ENCODE results near the gene GATAD2A.
"Not testable (repeated sequence)": the region's sequence is repeated elsewhere in the genome, so short reads cannot be mapped to it uniquely, and the experiment has no call there.

GATAD2A gene

DNA sequence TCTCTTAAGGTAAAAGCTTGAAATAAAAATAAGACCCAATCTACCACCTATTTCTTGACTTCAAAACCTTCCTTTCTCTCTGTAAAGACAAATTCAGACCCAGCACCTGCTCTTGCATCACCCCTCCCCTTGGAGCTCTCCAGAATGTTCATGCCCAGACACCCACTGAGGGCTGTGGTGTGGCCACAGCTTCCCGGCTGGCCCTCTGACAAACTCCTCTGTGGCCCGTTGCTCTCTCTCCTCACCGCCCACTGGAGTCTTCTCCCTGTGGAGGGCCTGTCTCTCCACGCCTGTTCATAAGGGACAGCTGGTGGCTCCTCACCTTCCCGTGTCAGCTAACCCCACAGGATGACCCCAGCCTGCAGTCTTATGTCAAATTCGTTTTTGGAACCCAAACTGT is 60.7 kb downstream of the GATAD2A start:
- Mint-ChIP-seq H3K4me1 (peaks cover 59% of the 10 kb centered on the region), H3K27me3 (ENCODE audit: low read depth) (no peaks in the 10 kb centered on the region), H3K4me3 (peak overlapping the region in 2 of 3 experiments; percentile 20 to 24), H3K27ac (peak overlapping the region; percentile 72 to 84 (median 81)), H3K9me3 (peaks cover 35% of the 10 kb centered on the region), H3K36me3 (ENCODE audit: low read depth) (peaks cover 64% of the 10 kb centered on the region)
- TF ChIP-seq, protein P1, sequence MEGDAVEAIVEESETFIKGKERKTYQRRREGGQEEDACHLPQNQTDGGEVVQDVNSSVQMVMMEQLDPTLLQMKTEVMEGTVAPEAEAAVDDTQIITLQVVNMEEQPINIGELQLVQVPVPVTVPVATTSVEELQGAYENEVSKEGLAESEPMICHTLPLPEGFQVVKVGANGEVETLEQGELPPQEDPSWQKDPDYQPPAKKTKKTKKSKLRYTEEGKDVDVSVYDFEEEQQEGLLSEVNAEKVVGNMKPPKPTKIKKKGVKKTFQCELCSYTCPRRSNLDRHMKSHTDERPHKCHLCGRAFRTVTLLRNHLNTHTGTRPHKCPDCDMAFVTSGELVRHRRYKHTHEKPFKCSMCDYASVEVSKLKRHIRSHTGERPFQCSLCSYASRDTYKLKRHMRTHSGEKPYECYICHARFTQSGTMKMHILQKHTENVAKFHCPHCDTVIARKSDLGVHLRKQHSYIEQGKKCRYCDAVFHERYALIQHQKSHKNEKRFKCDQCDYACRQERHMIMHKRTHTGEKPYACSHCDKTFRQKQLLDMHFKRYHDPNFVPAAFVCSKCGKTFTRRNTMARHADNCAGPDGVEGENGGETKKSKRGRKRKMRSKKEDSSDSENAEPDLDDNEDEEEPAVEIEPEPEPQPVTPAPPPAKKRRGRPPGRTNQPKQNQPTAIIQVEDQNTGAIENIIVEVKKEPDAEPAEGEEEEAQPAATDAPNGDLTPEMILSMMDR (IDR thresholded peaks at IDR 0.05; ENCODE audit: unreplicated experiment in 3 of 3), result no peak

DNA sequence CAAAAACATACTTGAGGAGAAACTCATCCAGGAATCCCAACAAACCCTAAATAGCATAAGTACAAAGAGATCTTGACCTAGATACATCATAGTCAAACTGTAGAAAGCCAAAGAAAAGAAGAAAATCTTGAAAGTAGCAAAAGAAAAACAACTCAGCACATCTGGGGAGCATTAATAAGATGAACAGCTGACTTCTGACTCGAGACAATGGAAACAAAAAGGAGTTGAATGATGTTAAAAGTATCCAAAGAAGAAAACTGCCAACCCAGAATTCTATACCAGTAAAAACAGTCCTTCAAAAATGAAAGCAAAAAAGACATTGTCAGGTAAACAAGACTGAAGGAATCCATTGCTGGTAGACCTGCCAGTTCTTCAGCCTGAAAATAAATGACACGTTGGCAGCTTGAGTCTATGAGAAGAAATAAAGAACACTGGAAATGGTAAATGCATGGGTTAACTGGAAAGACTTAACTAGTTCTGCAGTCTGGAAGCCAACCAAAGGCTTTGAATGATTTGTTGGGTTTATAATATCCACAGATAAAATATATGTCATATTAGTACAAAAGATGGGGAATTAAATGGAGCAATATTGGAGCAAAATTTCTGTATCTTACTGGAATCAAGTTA is 63.1 kb downstream of the GATAD2A start:
- H3K9me3 Mint-ChIP-seq, result peaks cover 35% of the 10 kb centered on the region
- H3K36me3 Mint-ChIP-seq (ENCODE audit: low read depth), result peaks cover 81% of the 10 kb centered on the region
- H3K4me1 Mint-ChIP-seq, result peaks cover 51% of the 10 kb centered on the region
- TF ChIP-seq, protein P1 (IDR thresholded peaks at IDR 0.05; ENCODE audit: unreplicated experiment in 3 of 3), result no peak
- H3K27ac Mint-ChIP-seq, result no peak overlapping the region
- H3K27me3 Mint-ChIP-seq (ENCODE audit: low read depth), result no peaks in the 10 kb centered on the region
- no peak overlapping the region for H3K4me3 Mint-ChIP-seq

DNA sequence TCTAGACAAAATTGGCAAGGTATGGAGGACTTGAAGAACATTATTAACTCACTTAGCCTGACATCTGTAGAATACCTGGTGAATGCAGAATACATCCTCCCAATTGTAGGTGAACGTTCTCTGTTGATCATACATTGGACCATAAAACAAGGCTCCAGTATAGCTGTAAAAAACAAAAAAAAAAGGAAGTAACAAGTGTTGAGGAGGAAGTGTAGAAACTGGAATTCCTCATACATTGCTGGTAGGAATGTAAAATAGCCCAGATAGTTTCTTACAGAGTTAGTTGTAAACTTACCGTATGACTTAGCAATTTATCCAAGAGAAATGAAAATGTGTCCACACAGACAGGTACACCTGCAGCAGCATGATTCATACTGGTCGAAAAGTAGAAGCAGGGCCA is 65.1 kb downstream of the GATAD2A start:
- TF ChIP-seq, protein P1 (IDR thresholded peaks at IDR 0.05; ENCODE audit: unreplicated experiment in 3 of 3), result no peak
- Mint-ChIP-seq H3K9me3 (peaks cover 33% of the 10 kb centered on the region), H3K4me1 (peaks cover 49% of the 10 kb centered on the region), H3K27me3 (ENCODE audit: low read depth) (no peaks in the 10 kb centered on the region), H3K4me3 (no peak overlapping the region), H3K27ac (peak overlapping the region in 1 of 3 experiments; percentile 51), H3K36me3 (ENCODE audit: low read depth) (peaks cover 82% of the 10 kb centered on the region)

DNA sequence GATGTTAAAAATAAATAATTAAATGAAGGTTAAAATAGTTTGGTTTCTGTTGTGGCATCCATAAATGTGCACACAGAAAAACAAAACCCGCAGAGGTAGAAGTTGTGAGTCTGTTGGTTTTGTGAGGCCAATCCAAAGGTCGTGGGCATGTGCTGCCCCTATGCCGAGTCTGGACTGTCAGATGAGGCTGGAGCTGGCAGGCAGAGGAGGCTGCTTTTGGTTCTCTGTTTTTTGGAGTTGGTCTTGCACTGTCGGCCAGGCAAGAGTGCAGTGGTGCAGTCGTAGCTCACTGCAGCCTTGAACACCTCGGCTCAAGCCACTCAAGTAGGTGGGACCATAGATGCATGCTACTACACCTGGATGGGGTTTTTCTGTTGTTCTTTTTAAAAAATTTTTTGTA is 66.2 kb downstream of the GATAD2A start:
- Mint-ChIP-seq H3K27ac (peak overlapping the region in 1 of 3 experiments; percentile 27), H3K9me3 (peaks cover 24% of the 10 kb centered on the region), H3K4me1 (peaks cover 50% of the 10 kb centered on the region), H3K4me3 (no peak overlapping the region), H3K27me3 (ENCODE audit: low read depth) (no peaks in the 10 kb centered on the region), H3K36me3 (ENCODE audit: low read depth) (peaks cover 71% of the 10 kb centered on the region)
- TF ChIP-seq, protein P1 (IDR thresholded peaks at IDR 0.05; ENCODE audit: unreplicated experiment in 3 of 3), result no peak

DNA sequence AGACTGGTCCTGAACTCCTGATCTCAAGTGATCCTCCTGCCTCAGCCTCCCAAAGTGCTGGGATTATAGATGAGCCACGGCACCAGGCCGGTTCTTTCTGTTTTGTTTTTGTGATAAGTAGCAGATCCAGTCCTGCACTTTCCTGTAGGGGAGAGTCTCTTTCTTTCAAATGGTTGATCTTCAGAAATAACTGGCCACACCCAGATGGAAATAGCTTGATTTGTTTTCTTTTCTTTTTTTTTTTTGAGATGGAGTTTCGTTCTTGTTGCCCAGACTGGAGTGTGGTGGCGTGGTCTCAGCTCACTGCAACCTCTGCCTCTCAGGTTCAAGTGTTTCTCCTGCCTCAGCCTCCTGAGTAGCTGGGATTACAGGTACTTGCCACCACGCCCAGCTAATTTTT is 66.6 kb downstream of the GATAD2A start:
- not testable (repeated sequence) for H3K27me3 Mint-ChIP-seq (ENCODE audit: low read depth)
- peaks cover 20% of the 10 kb centered on the region for H3K9me3 Mint-ChIP-seq
- H3K4me1 Mint-ChIP-seq, result peaks cover 54% of the 10 kb centered on the region
- peak overlapping the region in 1 of 3 experiments; percentile 27 for H3K27ac Mint-ChIP-seq
- peak overlapping the region in 1 of 3 experiments; percentile 29 for H3K4me3 Mint-ChIP-seq
- H3K36me3 Mint-ChIP-seq (ENCODE audit: low read depth), result peaks cover 67% of the 10 kb centered on the region

DNA sequence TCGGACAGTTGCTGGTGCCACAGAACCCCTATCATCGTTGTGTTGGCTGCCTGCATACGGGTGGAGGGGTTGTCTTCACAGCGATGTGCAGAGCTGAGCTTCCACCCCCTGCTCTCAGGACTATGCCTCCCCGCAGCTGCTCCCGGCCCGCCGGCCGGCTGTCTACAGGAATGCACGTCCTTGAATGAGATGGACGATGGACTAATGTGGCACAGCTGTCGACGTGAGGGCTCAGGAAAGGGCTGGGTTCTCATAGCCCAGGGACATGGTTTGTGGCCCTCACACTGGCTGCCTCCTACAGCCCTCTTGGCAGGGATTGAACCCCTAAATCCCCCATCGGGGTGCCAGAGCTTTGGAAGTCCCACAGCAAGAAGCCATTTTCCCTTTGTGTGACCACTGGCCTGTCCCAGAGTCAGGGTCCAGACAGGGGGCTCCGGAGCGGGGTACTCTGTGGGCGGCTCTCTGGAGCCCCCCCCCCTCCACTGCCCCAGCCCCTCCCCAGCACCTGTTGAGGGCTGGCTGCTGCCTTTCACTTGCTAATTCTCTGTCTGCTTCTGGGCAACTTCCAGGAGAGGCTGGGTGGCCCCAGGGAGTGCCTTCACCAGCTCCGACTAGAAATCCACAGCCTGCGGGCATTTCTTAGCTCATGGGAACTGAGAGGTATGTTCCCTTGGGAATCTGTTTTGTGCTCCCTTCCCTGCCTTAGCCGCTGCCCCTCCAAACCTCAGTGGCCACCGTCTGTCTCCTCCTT is 69.7 kb downstream of the GATAD2A start:
- H3K27me3 Mint-ChIP-seq (ENCODE audit: low read depth), result no peaks in the 10 kb centered on the region
- no peaks in the 10 kb centered on the region for H3K9me3 Mint-ChIP-seq
- TF ChIP-seq, protein P1 (IDR thresholded peaks at IDR 0.05; ENCODE audit: unreplicated experiment in 3 of 3), result no peak

More for the DNA sequence above, 69.7 kb downstream of the GATAD2A start:
- Mint-ChIP-seq H3K4me1 (peaks cover 74% of the 10 kb centered on the region), H3K4me3 (peak overlapping the region; percentile 16 to 84 (median 75)), H3K36me3 (ENCODE audit: low read depth) (peaks cover 49% of the 10 kb centered on the region), H3K27ac (peak overlapping the region; percentile 82 to 92 (median 88))
